GM12875 (cell line): ENCODE data around the gene TRMT1.

Experiments
- H3K4me3 ChIP-seq: one replicate; pipeline ENCODE4 v1.5.1; 2011; ENCODE audit warnings: low read depth, low read length, control low read depth
- TF ChIP-seq, protein P1 (sequence below): IDR thresholded peaks from 2 replicates; pipeline ENCODE4 v1.5.1; 2011; ENCODE audit warnings: low read depth, mild to moderate bottlenecking, control low read depth, inconsistent platforms, low read length, moderate library complexity, borderline replicate concordance; ENCODE audit not compliant: insufficient read depth

Gene TRMT1

DNA sequence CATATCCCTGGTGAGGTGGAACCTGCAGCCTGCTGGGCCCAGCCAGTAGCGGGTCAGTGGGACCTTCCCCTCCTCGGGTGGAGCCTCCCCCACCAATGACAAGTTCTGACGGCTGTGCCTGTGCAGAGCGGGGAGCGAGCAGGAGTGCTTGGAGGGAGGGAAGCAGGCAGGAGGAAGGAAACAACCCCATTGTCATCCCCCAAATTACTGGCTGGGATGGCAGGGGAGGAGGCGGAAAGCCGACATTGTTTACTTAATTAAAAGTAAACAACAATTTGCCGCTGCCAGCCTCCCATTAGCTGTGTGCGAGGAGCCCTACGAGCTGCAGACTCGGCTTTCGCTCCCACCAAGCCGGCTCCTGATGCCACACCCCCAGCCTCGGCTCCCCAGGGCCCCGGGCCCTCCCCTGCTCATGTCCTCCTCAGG lies 59.4 kb downstream of the TRMT1 start:
- no peak overlapping the region for H3K4me3 ChIP-seq
- TF ChIP-seq, protein P1, sequence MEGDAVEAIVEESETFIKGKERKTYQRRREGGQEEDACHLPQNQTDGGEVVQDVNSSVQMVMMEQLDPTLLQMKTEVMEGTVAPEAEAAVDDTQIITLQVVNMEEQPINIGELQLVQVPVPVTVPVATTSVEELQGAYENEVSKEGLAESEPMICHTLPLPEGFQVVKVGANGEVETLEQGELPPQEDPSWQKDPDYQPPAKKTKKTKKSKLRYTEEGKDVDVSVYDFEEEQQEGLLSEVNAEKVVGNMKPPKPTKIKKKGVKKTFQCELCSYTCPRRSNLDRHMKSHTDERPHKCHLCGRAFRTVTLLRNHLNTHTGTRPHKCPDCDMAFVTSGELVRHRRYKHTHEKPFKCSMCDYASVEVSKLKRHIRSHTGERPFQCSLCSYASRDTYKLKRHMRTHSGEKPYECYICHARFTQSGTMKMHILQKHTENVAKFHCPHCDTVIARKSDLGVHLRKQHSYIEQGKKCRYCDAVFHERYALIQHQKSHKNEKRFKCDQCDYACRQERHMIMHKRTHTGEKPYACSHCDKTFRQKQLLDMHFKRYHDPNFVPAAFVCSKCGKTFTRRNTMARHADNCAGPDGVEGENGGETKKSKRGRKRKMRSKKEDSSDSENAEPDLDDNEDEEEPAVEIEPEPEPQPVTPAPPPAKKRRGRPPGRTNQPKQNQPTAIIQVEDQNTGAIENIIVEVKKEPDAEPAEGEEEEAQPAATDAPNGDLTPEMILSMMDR: no peak

DNA sequence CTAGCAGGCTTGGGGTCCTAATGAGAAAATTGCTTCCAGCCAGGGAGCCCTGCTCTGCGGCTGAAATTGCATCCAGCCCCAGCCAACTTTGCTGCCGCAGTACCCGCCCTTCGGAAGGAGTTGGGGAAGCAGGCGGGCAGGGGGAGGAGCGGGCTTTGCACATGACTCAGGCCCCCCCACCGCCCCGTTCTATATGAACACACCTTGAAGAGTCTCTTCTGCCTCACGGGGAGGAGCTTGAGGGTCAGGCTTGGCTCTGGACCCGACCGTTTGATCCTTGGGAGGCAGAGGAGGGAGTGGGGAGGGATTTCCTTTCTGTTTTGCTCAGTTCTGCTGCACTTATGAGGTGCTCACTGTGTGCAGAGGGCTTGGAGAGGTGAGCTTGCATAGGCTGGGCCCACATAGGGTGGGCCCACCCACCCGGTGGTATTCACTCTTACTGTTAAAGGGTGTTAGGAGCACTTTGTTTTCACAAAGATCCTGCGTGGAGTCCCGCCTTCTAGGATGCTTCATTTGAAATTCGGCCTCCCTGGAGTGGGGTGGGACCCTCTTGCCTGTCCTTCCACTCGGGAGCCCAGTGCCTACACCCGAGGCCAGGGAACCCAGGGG lies 60.4 kb downstream of the TRMT1 start:
- TF ChIP-seq, protein P1: no peak
- H3K4me3 ChIP-seq: no peak overlapping the region

DNA sequence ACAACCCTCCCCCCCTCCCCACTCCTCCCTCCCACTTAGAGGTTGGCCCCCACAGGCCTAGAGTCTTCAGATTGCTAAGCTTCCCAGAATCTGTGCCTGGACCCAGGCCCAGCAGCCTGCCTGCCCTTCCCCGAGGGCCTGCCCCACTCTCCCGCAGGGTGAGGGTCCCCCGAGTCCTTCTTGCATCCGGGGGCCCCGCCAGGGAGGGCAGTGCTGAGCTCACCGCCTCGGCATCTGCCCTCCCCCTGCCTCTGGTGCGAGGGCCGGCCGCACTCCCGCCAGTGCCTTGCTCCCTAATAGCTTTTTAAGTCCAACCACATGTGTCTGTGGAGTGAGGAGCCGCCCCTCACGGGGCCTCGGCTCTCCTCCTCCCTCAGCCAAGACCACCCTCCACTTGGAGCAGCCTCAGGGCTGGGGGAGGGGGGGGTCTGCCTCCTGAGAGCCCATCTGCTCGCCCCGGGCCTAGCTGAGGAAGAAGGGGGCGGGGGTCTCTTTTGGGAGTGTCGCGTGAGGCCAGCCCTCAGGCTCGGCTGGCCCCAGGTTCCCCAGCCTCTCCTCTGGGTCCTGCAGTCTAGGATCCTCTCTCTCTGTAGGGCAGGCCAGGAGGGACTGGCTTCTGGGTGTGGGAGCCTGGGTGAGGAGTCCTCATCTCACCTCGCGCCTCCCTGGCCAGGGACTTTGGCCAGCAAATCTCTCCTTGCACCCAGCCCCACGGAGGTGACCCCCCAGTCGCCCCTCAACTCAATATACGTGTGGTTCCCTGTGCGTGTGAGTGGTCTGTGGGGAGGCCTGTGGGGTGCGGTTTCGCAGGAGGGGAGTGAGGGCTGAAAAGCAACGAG lies 61.1 kb downstream of the TRMT1 start:
- H3K4me3 ChIP-seq: no peak overlapping the region
- TF ChIP-seq, protein P1: no peak
